ENCODE measurements around the gene MANSC4.

DNA sequence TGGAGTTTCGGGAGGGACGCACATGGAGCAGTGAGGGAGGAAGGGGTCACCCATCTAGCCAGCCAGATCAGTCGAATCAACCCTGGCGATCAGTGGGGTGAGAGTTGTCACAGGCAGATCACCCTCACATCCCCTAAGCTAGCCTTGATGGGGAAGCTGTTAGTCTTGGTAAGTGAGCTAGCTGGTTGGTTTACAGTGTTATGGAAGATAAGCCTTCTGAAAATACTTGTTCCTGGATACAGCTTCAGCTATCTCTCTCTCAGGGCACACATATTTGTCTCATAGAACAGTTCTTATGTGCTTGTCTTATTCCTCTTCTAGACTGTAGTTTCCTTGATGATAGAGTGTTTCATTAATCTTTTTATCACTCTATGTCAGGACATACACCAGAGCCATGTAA, 26.2 kb upstream of the MANSC4 start:
- TF ChIP-seq EZH2phosphoT487 (IDR thresholded peaks at IDR 0.05; ENCODE audit: borderline replicate concordance, low read depth, low read length), result no peak
- TF ChIP-seq, protein P1, sequence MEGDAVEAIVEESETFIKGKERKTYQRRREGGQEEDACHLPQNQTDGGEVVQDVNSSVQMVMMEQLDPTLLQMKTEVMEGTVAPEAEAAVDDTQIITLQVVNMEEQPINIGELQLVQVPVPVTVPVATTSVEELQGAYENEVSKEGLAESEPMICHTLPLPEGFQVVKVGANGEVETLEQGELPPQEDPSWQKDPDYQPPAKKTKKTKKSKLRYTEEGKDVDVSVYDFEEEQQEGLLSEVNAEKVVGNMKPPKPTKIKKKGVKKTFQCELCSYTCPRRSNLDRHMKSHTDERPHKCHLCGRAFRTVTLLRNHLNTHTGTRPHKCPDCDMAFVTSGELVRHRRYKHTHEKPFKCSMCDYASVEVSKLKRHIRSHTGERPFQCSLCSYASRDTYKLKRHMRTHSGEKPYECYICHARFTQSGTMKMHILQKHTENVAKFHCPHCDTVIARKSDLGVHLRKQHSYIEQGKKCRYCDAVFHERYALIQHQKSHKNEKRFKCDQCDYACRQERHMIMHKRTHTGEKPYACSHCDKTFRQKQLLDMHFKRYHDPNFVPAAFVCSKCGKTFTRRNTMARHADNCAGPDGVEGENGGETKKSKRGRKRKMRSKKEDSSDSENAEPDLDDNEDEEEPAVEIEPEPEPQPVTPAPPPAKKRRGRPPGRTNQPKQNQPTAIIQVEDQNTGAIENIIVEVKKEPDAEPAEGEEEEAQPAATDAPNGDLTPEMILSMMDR (conservative IDR thresholded peaks at IDR 0.05; ENCODE audit: low read length), result no peak

All from OCI-LY7 (cell line).